C4-2B (cell line): ENCODE measurements around the gene SH3PXD2B.

ENCODE experiments used
- H3K27ac ChIP-seq: fragments of 450-650 bp; 2 replicates; pipeline ENCODE4 v1.5.1; 2017
- CTCF ChIP-seq: fragments of 450-650 bp; conservative IDR thresholded peaks from 2 replicates; pipeline ENCODE4 v1.5.1; 2017; ENCODE audit warnings: mild to moderate bottlenecking
- ZFX ChIP-seq: fragments of 450-650 bp; IDR thresholded peaks from 2 replicates; pipeline ENCODE4 v1.6.1; 2017

The SH3PXD2B gene

GRCh38 chr5:172454358-172455086, at the start of gene SH3PXD2B:
SH3PXD2B (minus strand) TSS chr5:172454525; CDS start chr5:172454352, 173 bp downstream.
- peak within 1 kb of the TSS; percentile 62 for H3K27ac ChIP-seq
- TF ChIP-seq ZFX, result no peak
- no peak for TF ChIP-seq CTCF

- H3K27ac ChIP-seq, result no peak overlapping the region
- TF ChIP-seq CTCF (no peak), ZFX (no peak)
Measured at GRCh38 chr5:172502969-172503368, 48.6 kb upstream of the SH3PXD2B start.

GRCh38 chr5:172502410-172502809, 48.1 kb upstream of the SH3PXD2B start:
- TF ChIP-seq ZFX (no peak), CTCF (no peak)
- H3K27ac ChIP-seq, result no peak overlapping the region

GRCh38 chr5:172501708-172502320, 47.5 kb upstream of the SH3PXD2B start:
- no peak overlapping the region for H3K27ac ChIP-seq
- no peak for TF ChIP-seq CTCF
- no peak for TF ChIP-seq ZFX

GRCh38 chr5:172499287-172499686, 45.0 kb upstream of the SH3PXD2B start:
- no peak for TF ChIP-seq ZFX
- TF ChIP-seq CTCF, result no peak
- no peak overlapping the region for H3K27ac ChIP-seq

- TF ChIP-seq CTCF, result no peak
- no peak for TF ChIP-seq ZFX
- H3K27ac ChIP-seq, result no peak overlapping the region
Measured at GRCh38 chr5:172498431-172499129, 44.3 kb upstream of the SH3PXD2B start.

- no peak overlapping the region for H3K27ac ChIP-seq
- TF ChIP-seq ZFX (no peak), CTCF (no peak)
Measured at GRCh38 chr5:172497591-172498255, 43.4 kb upstream of the SH3PXD2B start.
